ENCODE measurements around the gene SRSF11. TPM values are rescaled to one million over a fixed set of nuclear protein-coding genes. Genes with fewer than 3 reads are reported as not detected.

SRSF11 gene
- total and polyA plus RNA-seq, 10 donors = 119 to 268 (median 184) TPM

- TF ChIP-seq POLR2A (IDR thresholded peaks at IDR 0.05) (no peak), POLR2AphosphoS5 (IDR thresholded peaks at IDR 0.05) (no peak), CTCF (IDR thresholded peaks at IDR 0.05 in 8 of 11, conservative IDR thresholded peaks at IDR 0.05 in 3 of 11) (no peak)
- Histone ChIP-seq H3K27me3 (replicated peaks in 1 of 7) (no peaks in the 10 kb centered on the region), H3K4me3 (no peak overlapping the region), H3K36me3 (peaks cover 3 to 86% (median 36%) of the 10 kb centered on the region in 6 donors), H3K9me3 (no peaks in the 10 kb centered on the region), H3K27ac (no peak overlapping the region), H3K4me1 (no peaks in the 10 kb centered on the region)
- DNase-seq = no peak
- intact Hi-C loops (cut with DNase I; ENCODE audit: low total_unique reads) = no loop called here
Observed at GRCh38 chr1:70299472-70299871, 78.3 kb downstream of the SRSF11 start.

Small RNA genes lying within 50 kb of the gene (small RNA-seq; reads per million reads assigned to genes)
- gene RN7SL242P = 0 reads per million in 4 donors

Other genes starting within 250 kb of the SRSF11 start
- 10 to 100 TPM in 6 of 7 donors, 1 to 10 TPM in 1; 9.7 to 18.4 (median 14.1) TPM for gene LRRC40, start 15.8 kb upstream of the SRSF11 start, total RNA-seq
- 10 to 100 TPM in 1 of 3 donors, 1 to 10 TPM in 2; 9.0 to 10.7 (median 9.7) TPM for gene LRRC40, start 15.8 kb upstream of the SRSF11 start, polyA plus RNA-seq
- 10 to 100 TPM; 18.9 to 27.7 (median 23.2) TPM for gene ANKRD13C, start 133.3 kb downstream of the SRSF11 start, total RNA-seq
- 1 to 10 TPM; 7.4 to 9.1 (median 8.2) TPM for gene ANKRD13C, start 133.3 kb downstream of the SRSF11 start, polyA plus RNA-seq
- 1 to 10 TPM; 1.0 to 2.7 (median 1.3) TPM for gene CTH, start 189.9 kb downstream of the SRSF11 start, total RNA-seq
- gene CTH, start 189.9 kb downstream of the SRSF11 start, polyA plus RNA-seq = 1 to 10 TPM in 2 of 3 donors, under 1 TPM in 1; 0.80 to 1.4 (median 1.0) TPM

Measured in spleen (tissue), 11 donors.